Skin epidermis (tissue), 12 donors: ENCODE results near the gene BCL11A.

Experiments
- H3K27ac ChIP-seq, 21 experiments: fragments of 200-600 bp; sonication (generic) in 11 of 21; one replicate each; pipeline ENCODE4 v1.5.0; 2020; ENCODE audit warnings: mild to moderate bottlenecking in 3 of 21, inconsistent platforms in 2 of 21, moderate library complexity in 2 of 21
- H3K4me3 ChIP-seq, 7 experiments: fragments of 200-600 bp; sonication (generic) in 2 of 7; one replicate each; pipeline ENCODE4 v1.5.0; 2020; ENCODE audit warnings: inconsistent platforms in 2 of 7, mild to moderate bottlenecking in 2 of 7, moderate library complexity in 1 of 7

Gene BCL11A

GRCh38 chr2:60459851-60460250 is 93.6 kb downstream of the BCL11A start:
- H3K27ac ChIP-seq, result no peak overlapping the region
- H3K4me3 ChIP-seq, result no peak overlapping the region

GRCh38 chr2:60456115-60456770 is 97.2 kb downstream of the BCL11A start:
- Histone ChIP-seq H3K4me3 (no peak overlapping the region), H3K27ac (no peak overlapping the region)

GRCh38 chr2:60453872-60454271 is 99.6 kb downstream of the BCL11A start:
- Histone ChIP-seq H3K27ac (peak overlapping the region in 1 of 21 experiments; percentile 24), H3K4me3 (no peak overlapping the region)

GRCh38 chr2:60453301-60453700 is 100.2 kb downstream of the BCL11A start:
- H3K27ac ChIP-seq, result no peak overlapping the region
- H3K4me3 ChIP-seq, result no peak overlapping the region

- no peak overlapping the region for H3K4me3 ChIP-seq
- H3K27ac ChIP-seq, result no peak overlapping the region
These were observed 103.0 kb downstream of the BCL11A start for GRCh38 chr2:60450488-60450887.

GRCh38 chr2:60447943-60448342 is 105.5 kb downstream of the BCL11A start:
- Histone ChIP-seq H3K4me3 (no peak overlapping the region), H3K27ac (no peak overlapping the region)

- Histone ChIP-seq H3K4me3 (no peak overlapping the region), H3K27ac (peak overlapping the region in 6 of 21 experiments; percentile 0 to 80 (median 36))
These were observed 106.8 kb downstream of the BCL11A start for GRCh38 chr2:60446413-60447267.

- Histone ChIP-seq H3K27ac (peak overlapping the region in 3 of 21 experiments; percentile 0 to 67 (median 43)), H3K4me3 (no peak overlapping the region)
These were observed 107.7 kb downstream of the BCL11A start for GRCh38 chr2:60445684-60446179.

GRCh38 chr2:60442608-60443007 is 110.8 kb downstream of the BCL11A start:
- peak overlapping the region in 5 of 21 experiments; percentile 24 to 77 (median 58) for H3K27ac ChIP-seq
- no peak overlapping the region for H3K4me3 ChIP-seq

- Histone ChIP-seq H3K27ac (peak overlapping the region in 5 of 21 experiments; percentile 24 to 77 (median 45)), H3K4me3 (no peak overlapping the region)
These were observed 111.7 kb downstream of the BCL11A start for GRCh38 chr2:60441800-60442199.

GRCh38 chr2:60440767-60441163 is 112.7 kb downstream of the BCL11A start:
- Histone ChIP-seq H3K27ac (no peak overlapping the region), H3K4me3 (no peak overlapping the region)

GRCh38 chr2:60440079-60440766 is 113.2 kb downstream of the BCL11A start:
- Histone ChIP-seq H3K27ac (peak overlapping the region in 5 of 21 experiments; percentile 16 to 78 (median 71)), H3K4me3 (no peak overlapping the region)

GRCh38 chr2:60439219-60439974 is 114.1 kb downstream of the BCL11A start:
- peak overlapping the region in 8 of 21 experiments; percentile 25 to 78 (median 47) for H3K27ac ChIP-seq

GRCh38 chr2:60438653-60439052 is 114.8 kb downstream of the BCL11A start:
- Histone ChIP-seq H3K27ac (peak overlapping the region in 2 of 21 experiments; percentile 20 to 34), H3K4me3 (no peak overlapping the region)

More at GRCh38 chr2:60439219-60439974, 114.1 kb downstream of the BCL11A start:
- H3K4me3 ChIP-seq, result no peak overlapping the region

- Histone ChIP-seq H3K27ac (peak overlapping the region in 1 of 21 experiments; percentile 23), H3K4me3 (no peak overlapping the region)
These were observed 115.3 kb downstream of the BCL11A start for GRCh38 chr2:60438131-60438530.

- no peak overlapping the region for H3K27ac ChIP-seq
- H3K4me3 ChIP-seq, result no peak overlapping the region
These were observed 116.3 kb downstream of the BCL11A start for GRCh38 chr2:60437080-60437696.

GRCh38 chr2:60433018-60433596 is 120.3 kb downstream of the BCL11A start:
- H3K27ac ChIP-seq, result peak overlapping the region in 6 of 21 experiments; percentile 2 to 45 (median 20)
- no peak overlapping the region for H3K4me3 ChIP-seq

GRCh38 chr2:60432035-60432601 is 121.3 kb downstream of the BCL11A start:
- Histone ChIP-seq H3K4me3 (no peak overlapping the region), H3K27ac (peak overlapping the region in 3 of 21 experiments; percentile 19 to 45 (median 21))
